Erythroblast (primary cell): ENCODE results near the gene USP31.
A peak's percentile ranks its signal among the peaks of the same experiment; 100 is the strongest.

Experiments
- DNase-seq, 2 experiments: peaks; one replicate each; lab custom pipeline; 2025; lab: John Stamatoyannopoulos, UW
- GATA1 ChIP-seq: IDR thresholded peaks from 2 replicates; pipeline ENCODE4 v1.6.1; 2011; ENCODE audit warnings: low read depth, mild to moderate bottlenecking, control low read depth, low read length, moderate library complexity
- POLR2A ChIP-seq: IDR thresholded peaks from 2 replicates; pipeline ENCODE4 v1.6.1; 2011; ENCODE audit warnings: mild to moderate bottlenecking, low read length

Gene USP31

GRCh38 chr16:23149267-23149992 lies at the start of gene USP31:
Gene USP31, minus strand, starts transcription at chr16:23149452. Its CDS starts 182 bp downstream, at chr16:23149270.
- TF ChIP-seq GATA1 = no peak
- peak; percentile 36 for TF ChIP-seq POLR2A
- peak; percentile 92 to 95 for DNase-seq

GRCh38 chr16:23196539-23196938 lies 47.3 kb upstream of the USP31 start:
- no peak for DNase-seq
- no peak for TF ChIP-seq GATA1

GRCh38 chr16:23195366-23195978 lies 46.2 kb upstream of the USP31 start:
- no peak for DNase-seq
- TF ChIP-seq POLR2A (no peak), GATA1 (no peak)

GRCh38 chr16:23194497-23195221 lies 45.4 kb upstream of the USP31 start:
- TF ChIP-seq GATA1 = no peak
- no peak for TF ChIP-seq POLR2A
- no peak for DNase-seq

- no peak for DNase-seq
- no peak for TF ChIP-seq GATA1
- no peak for TF ChIP-seq POLR2A
Measured at GRCh38 chr16:23188911-23189310, 39.7 kb upstream of the USP31 start.

- TF ChIP-seq GATA1 = no peak
- DNase-seq = no peak
Measured at GRCh38 chr16:23187341-23187740, 38.1 kb upstream of the USP31 start.

GRCh38 chr16:23186171-23186570 lies 36.9 kb upstream of the USP31 start:
- no peak for DNase-seq
- TF ChIP-seq GATA1 (no peak), POLR2A (no peak)

GRCh38 chr16:23185656-23186055 lies 36.4 kb upstream of the USP31 start:
- TF ChIP-seq POLR2A (no peak), GATA1 (no peak)
- no peak for DNase-seq

- no peak for DNase-seq
- TF ChIP-seq POLR2A = no peak
- TF ChIP-seq GATA1 = no peak
Measured at GRCh38 chr16:23183543-23183862, 34.3 kb upstream of the USP31 start.

- TF ChIP-seq GATA1 (no peak), POLR2A (no peak)
- no peak for DNase-seq
Measured at GRCh38 chr16:23182679-23183542, 33.7 kb upstream of the USP31 start, which contains the start of gene SCNN1G. Gene SCNN1G, plus strand, starts transcription at chr16:23182745. Its CDS starts 3,527 bp downstream, at chr16:23186272.

- no peak for TF ChIP-seq GATA1
- no peak for TF ChIP-seq POLR2A
Measured at GRCh38 chr16:23182206-23182678, 33.0 kb upstream of the USP31 start.

GRCh38 chr16:23181506-23181905 lies 32.3 kb upstream of the USP31 start:
- TF ChIP-seq GATA1 (no peak), POLR2A (no peak)
- no peak for DNase-seq

More at GRCh38 chr16:23182206-23182678, 33.0 kb upstream of the USP31 start:
- DNase-seq = peak; percentile 75 to 83

GRCh38 chr16:23175651-23176050 lies 26.4 kb upstream of the USP31 start:
- no peak for TF ChIP-seq GATA1
- no peak for TF ChIP-seq POLR2A
- no peak for DNase-seq

- DNase-seq = no peak
- TF ChIP-seq POLR2A (no peak), GATA1 (no peak)
Measured at GRCh38 chr16:23174622-23175021, 25.4 kb upstream of the USP31 start.
